HUDEP-2 (cell line): ENCODE data around the gene CDAN1.

ENCODE experiments used
- DNase-seq, 76 experiments: peaks; one replicate each; lab custom pipeline; 2025; ENCODE audit not compliant: unreplicated experiment in 76 of 76; lab: John Stamatoyannopoulos, UW

Gene CDAN1

DNA sequence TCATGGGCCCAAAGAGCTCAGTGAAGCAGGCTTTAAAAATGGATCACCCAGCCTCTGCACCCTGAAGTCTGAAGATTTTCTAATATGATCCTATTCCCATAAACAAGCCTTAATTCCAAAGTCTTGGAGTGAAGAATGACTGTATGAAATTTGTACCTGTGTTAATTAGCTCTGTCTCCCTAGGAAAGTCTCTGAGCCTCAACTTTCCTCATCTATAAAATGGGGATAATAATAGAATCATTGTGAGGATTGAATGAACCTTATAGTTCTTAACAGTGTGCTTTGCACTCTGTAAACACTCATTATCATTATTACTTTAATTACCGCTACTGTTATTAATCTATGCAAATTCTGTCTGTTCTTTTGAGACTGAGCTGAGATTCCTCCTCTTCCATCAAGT lies 61.9 kb downstream of the CDAN1 start:
- DNase-seq = no peak

DNA sequence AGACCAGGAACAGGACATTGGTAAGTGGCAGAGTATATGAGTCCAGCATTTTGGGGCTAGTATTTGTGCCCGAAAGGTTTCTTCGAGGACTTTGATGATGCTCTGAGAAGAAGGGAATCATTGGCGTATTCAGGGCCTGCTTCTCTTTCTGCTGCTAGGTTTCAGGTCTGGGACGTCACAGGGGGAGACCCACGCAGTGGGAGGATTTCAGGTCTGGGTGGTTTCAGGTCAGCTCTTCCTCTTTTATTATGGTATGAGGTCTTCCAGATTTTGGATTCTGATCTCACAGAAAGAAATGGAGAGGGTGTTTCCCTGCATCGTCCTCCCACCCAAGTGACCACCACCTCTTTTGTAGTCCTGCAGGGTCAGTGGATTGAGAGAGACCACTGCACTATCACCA lies 62.5 kb downstream of the CDAN1 start:
- no peak for DNase-seq
